NCI-H1436 treated with DMSO at 0.1 percent for 48 hours (cell line): Measurements from ENCODE around the gene MMP25.
A peak's percentile ranks its signal among the peaks of the same experiment; 100 is the strongest.

ENCODE experiments used
- DNase-seq: peaks from one replicate; lab custom pipeline; 2025; lab: John Stamatoyannopoulos, UW

Gene MMP25

GRCh38 chr16:3045758-3046640 is at the start of gene MMP25:
TSS of gene MMP25 (plus strand) at chr16:3046561. CDS start at chr16:3046918, 357 bp downstream.
- no peak for DNase-seq

- DNase-seq, result no peak
Measured at GRCh38 chr16:2999929-3000328, 46.4 kb upstream of the MMP25 start.

- no peak for DNase-seq
Measured at GRCh38 chr16:3000540-3000939, 45.8 kb upstream of the MMP25 start.

- DNase-seq, result no peak
Measured at GRCh38 chr16:3001316-3001715, 45.0 kb upstream of the MMP25 start.

- peak; percentile 96 for DNase-seq
Measured at GRCh38 chr16:3003582-3004270, 42.6 kb upstream of the MMP25 start.

- DNase-seq, result no peak
Measured at GRCh38 chr16:3004319-3004718, 42.0 kb upstream of the MMP25 start.

GRCh38 chr16:3004781-3005284 is 41.5 kb upstream of the MMP25 start:
- no peak for DNase-seq

- DNase-seq, result no peak
Measured at GRCh38 chr16:3007059-3007956, 39.1 kb upstream of the MMP25 start.

- DNase-seq, result no peak
Measured at GRCh38 chr16:3007957-3008689, 38.2 kb upstream of the MMP25 start.

- DNase-seq, result no peak
Measured at GRCh38 chr16:3008690-3009037, 37.7 kb upstream of the MMP25 start.

- no peak for DNase-seq
Measured at GRCh38 chr16:3009568-3010390, 36.6 kb upstream of the MMP25 start.

GRCh38 chr16:3010510-3010909 is 35.9 kb upstream of the MMP25 start:
- no peak for DNase-seq

GRCh38 chr16:3012246-3012645 is 34.1 kb upstream of the MMP25 start:
- DNase-seq, result peak; percentile 77

- peak; percentile 41 for DNase-seq
Measured at GRCh38 chr16:3012828-3013420, 33.4 kb upstream of the MMP25 start, which contains the start of gene CLDN9. TSS of gene CLDN9 (plus strand) at chr16:3012923. CDS start at chr16:3013363, 440 bp downstream.

GRCh38 chr16:3013491-3013951 is 32.8 kb upstream of the MMP25 start:
- DNase-seq, result no peak

- no peak for DNase-seq
Measured at GRCh38 chr16:3013998-3014690, 32.2 kb upstream of the MMP25 start.

- no peak for DNase-seq
Measured at GRCh38 chr16:3014971-3015370, 31.4 kb upstream of the MMP25 start.

- DNase-seq, result no peak
Measured at GRCh38 chr16:3015865-3016521, 30.4 kb upstream of the MMP25 start.

GRCh38 chr16:3017344-3017743 is 29.0 kb upstream of the MMP25 start:
- DNase-seq, result no peak
